Germinal center (tissue), 1 donor: ENCODE results near the gene IGF2.
"Not testable (repeated sequence)": the region's sequence is repeated elsewhere in the genome, so short reads cannot be mapped to it uniquely, and the experiment has no call there.

Experiments used
- DNase-seq: peaks from one replicate; pipeline ENCODE4 v3.0.0; 2012; ENCODE audit warnings: mixed read lengths, low spot score

Gene IGF2

GRCh38 chr11:2139123-2139521 lies at the start of gene IGF2:
Gene IGF2 (minus strand): TSS chr11:2139389. CDS start chr11:2135523, 3,866 bp downstream.
- DNase-seq = no peak

GRCh38 chr11:2188745-2189144 lies 49.6 kb upstream of the IGF2 start:
- DNase-seq = no peak

- DNase-seq = no peak
Observed at GRCh38 chr11:2187280-2187707, 48.1 kb upstream of the IGF2 start.

GRCh38 chr11:2186669-2187279 lies 47.6 kb upstream of the IGF2 start:
- DNase-seq = peak; percentile 46

- no peak for DNase-seq
Observed at GRCh38 chr11:2185324-2186085, 46.3 kb upstream of the IGF2 start.

GRCh38 chr11:2182692-2183474 lies 43.7 kb upstream of the IGF2 start:
- DNase-seq = no peak

- DNase-seq = no peak
Observed at GRCh38 chr11:2182075-2182474, 42.9 kb upstream of the IGF2 start.

GRCh38 chr11:2180789-2181370 lies 41.7 kb upstream of the IGF2 start:
- DNase-seq = no peak

GRCh38 chr11:2180347-2180746 lies 41.2 kb upstream of the IGF2 start:
- no peak for DNase-seq

- no peak for DNase-seq
Observed at GRCh38 chr11:2179516-2179915, 40.3 kb upstream of the IGF2 start.

- DNase-seq = no peak
Observed at GRCh38 chr11:2178906-2179494, 39.8 kb upstream of the IGF2 start.

- not testable (repeated sequence) for DNase-seq
Observed at GRCh38 chr11:2178055-2178773, 39.0 kb upstream of the IGF2 start.

- DNase-seq = no peak
Observed at GRCh38 chr11:2177076-2177475, 37.9 kb upstream of the IGF2 start.

GRCh38 chr11:2176389-2176900 lies 37.3 kb upstream of the IGF2 start:
- DNase-seq = no peak

GRCh38 chr11:2175659-2176058 lies 36.5 kb upstream of the IGF2 start:
- no peak for DNase-seq

- DNase-seq = no peak
Observed at GRCh38 chr11:2174361-2174760, 35.2 kb upstream of the IGF2 start.

- no peak for DNase-seq
Observed at GRCh38 chr11:2173761-2174160, 34.6 kb upstream of the IGF2 start.

GRCh38 chr11:2173150-2173693 lies 34.0 kb upstream of the IGF2 start:
- no peak for DNase-seq

GRCh38 chr11:2172676-2173075 lies 33.5 kb upstream of the IGF2 start:
- DNase-seq = no peak

- no peak for DNase-seq
Observed at GRCh38 chr11:2171591-2172003, 32.4 kb upstream of the IGF2 start, which contains the start of gene TH. Gene TH (minus strand): TSS chr11:2171815. CDS start chr11:2171786, 29 bp downstream.
